HG02642 (cell line): ENCODE results near the gene PCNT.
"Not testable (repeated sequence)": the region's sequence is repeated elsewhere in the genome, so short reads cannot be mapped to it uniquely, and the experiment has no call there.

Source experiments
- ATAC-seq: cut with Tn5 transposase; IDR thresholded peaks from one replicate; pipeline ENCODE4 v1.9.1; 2021; ENCODE audit warnings: mild to moderate bottlenecking; ENCODE audit not compliant: unreplicated experiment, poor library complexity

Gene PCNT

GRCh38 chr21:46465153-46465552, 141.2 kb downstream of the PCNT start:
- ATAC-seq: not testable (repeated sequence)

GRCh38 chr21:46465651-46466050, 141.7 kb downstream of the PCNT start:
- ATAC-seq: no peak

- no peak for ATAC-seq
Measured at GRCh38 chr21:46468108-46468774, 144.3 kb downstream of the PCNT start.

- no peak for ATAC-seq
Measured at GRCh38 chr21:46469275-46469674, 145.3 kb downstream of the PCNT start.

- no peak for ATAC-seq
Measured at GRCh38 chr21:46471514-46471913, 147.6 kb downstream of the PCNT start.

- no peak for ATAC-seq
Measured at GRCh38 chr21:46472246-46472645, 148.3 kb downstream of the PCNT start.

- ATAC-seq: no peak
Measured at GRCh38 chr21:46474382-46474781, 150.4 kb downstream of the PCNT start.

- ATAC-seq: no peak
Measured at GRCh38 chr21:46475296-46475695, 151.3 kb downstream of the PCNT start.

GRCh38 chr21:46477765-46478164, 153.8 kb downstream of the PCNT start:
- no peak for ATAC-seq

- ATAC-seq: no peak
Measured at GRCh38 chr21:46478910-46479309, 155.0 kb downstream of the PCNT start.

- no peak for ATAC-seq
Measured at GRCh38 chr21:46480466-46480865, 156.5 kb downstream of the PCNT start.

GRCh38 chr21:46482225-46482845, 158.4 kb downstream of the PCNT start:
- ATAC-seq: no peak

- no peak for ATAC-seq
Measured at GRCh38 chr21:46482846-46483231, 158.9 kb downstream of the PCNT start.

GRCh38 chr21:46483300-46484295, 159.6 kb downstream of the PCNT start:
- no peak for ATAC-seq

GRCh38 chr21:46486481-46487126, 162.6 kb downstream of the PCNT start:
- ATAC-seq: no peak

- no peak for ATAC-seq
Measured at GRCh38 chr21:46489162-46489663, 165.3 kb downstream of the PCNT start.

- no peak for ATAC-seq
Measured at GRCh38 chr21:46489800-46490199, 165.8 kb downstream of the PCNT start.

GRCh38 chr21:46491553-46491952, 167.6 kb downstream of the PCNT start:
- ATAC-seq: no peak

- no peak for ATAC-seq
Measured at GRCh38 chr21:46492851-46493250, 168.9 kb downstream of the PCNT start.

- ATAC-seq: no peak
Measured at GRCh38 chr21:46493828-46494227, 169.9 kb downstream of the PCNT start.
